ENCODE results near the gene PPP1R16B.

GRCh38 chr20:38842558-38842981 is 37.1 kb downstream of the PPP1R16B start:
- TF ChIP-seq YY1 (IDR thresholded peaks at IDR 0.05; ENCODE audit: insufficient read depth, insufficient read length) (no peak), ZNF274 (IDR thresholded peaks at IDR 0.05; ENCODE audit: low read depth, low read length) (no peak), SUZ12 (IDR thresholded peaks at IDR 0.05; ENCODE audit: extremely low read depth, insufficient read depth, insufficient read length) (no peak)

Measured in NT2/D1 (cell line).